ENCODE measurements around the gene BAIAP2. TPM values are rescaled to one million over a fixed set of nuclear protein-coding genes. Genes with fewer than 3 reads are reported as not detected.

The BAIAP2 gene
- total RNA-seq, 6 experiments from 2014 or later, result 30.8 to 47.4 (median 35.9) TPM

GRCh38 chr17:81003711-81004475, 31.1 kb upstream of the BAIAP2 start:
- H3K36me3 Mint-ChIP-seq (ENCODE audit: low read depth), result no peaks in the 10 kb centered on the region
- no peak overlapping the region for H3K27ac Mint-ChIP-seq
- TF ChIP-seq, protein P1, sequence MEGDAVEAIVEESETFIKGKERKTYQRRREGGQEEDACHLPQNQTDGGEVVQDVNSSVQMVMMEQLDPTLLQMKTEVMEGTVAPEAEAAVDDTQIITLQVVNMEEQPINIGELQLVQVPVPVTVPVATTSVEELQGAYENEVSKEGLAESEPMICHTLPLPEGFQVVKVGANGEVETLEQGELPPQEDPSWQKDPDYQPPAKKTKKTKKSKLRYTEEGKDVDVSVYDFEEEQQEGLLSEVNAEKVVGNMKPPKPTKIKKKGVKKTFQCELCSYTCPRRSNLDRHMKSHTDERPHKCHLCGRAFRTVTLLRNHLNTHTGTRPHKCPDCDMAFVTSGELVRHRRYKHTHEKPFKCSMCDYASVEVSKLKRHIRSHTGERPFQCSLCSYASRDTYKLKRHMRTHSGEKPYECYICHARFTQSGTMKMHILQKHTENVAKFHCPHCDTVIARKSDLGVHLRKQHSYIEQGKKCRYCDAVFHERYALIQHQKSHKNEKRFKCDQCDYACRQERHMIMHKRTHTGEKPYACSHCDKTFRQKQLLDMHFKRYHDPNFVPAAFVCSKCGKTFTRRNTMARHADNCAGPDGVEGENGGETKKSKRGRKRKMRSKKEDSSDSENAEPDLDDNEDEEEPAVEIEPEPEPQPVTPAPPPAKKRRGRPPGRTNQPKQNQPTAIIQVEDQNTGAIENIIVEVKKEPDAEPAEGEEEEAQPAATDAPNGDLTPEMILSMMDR (IDR thresholded peaks at IDR 0.05), result no peak
- no peak for DNase-seq
- H3K9me3 Mint-ChIP-seq, result no peaks in the 10 kb centered on the region
- 0 out of 2 replicates have a peak overlapping the region, but pooled peaks have one; percentile 28 for H3K4me3 Mint-ChIP-seq
- peaks cover 15% of the 10 kb centered on the region for H3K4me1 Mint-ChIP-seq (ENCODE audit: low read depth)
- H3K27me3 Mint-ChIP-seq (ENCODE audit: insufficient read depth), result peaks cover 36% of the 10 kb centered on the region

GRCh38 chr17:81006891-81007290, 28.1 kb upstream of the BAIAP2 start:
- Mint-ChIP-seq H3K4me1 (ENCODE audit: low read depth) (peaks cover 11% of the 10 kb centered on the region), H3K9me3 (peaks cover 14% of the 10 kb centered on the region), H3K27ac (no peak overlapping the region), H3K27me3 (ENCODE audit: insufficient read depth) (peaks cover 30% of the 10 kb centered on the region), H3K36me3 (ENCODE audit: low read depth) (peaks cover 11% of the 10 kb centered on the region), H3K4me3 (no peak overlapping the region)
- no peak for DNase-seq
- TF ChIP-seq, protein P1 (IDR thresholded peaks at IDR 0.05), result no peak

GRCh38 chr17:81008140-81008539, 26.8 kb upstream of the BAIAP2 start:
- Mint-ChIP-seq H3K4me1 (ENCODE audit: low read depth) (peaks cover 8% of the 10 kb centered on the region), H3K9me3 (peaks cover 17% of the 10 kb centered on the region), H3K27ac (no peak overlapping the region), H3K36me3 (ENCODE audit: low read depth) (peaks cover 14% of the 10 kb centered on the region), H3K4me3 (no peak overlapping the region), H3K27me3 (ENCODE audit: insufficient read depth) (peaks cover 20% of the 10 kb centered on the region)
- DNase-seq, result no peak
- TF ChIP-seq, protein P1 (IDR thresholded peaks at IDR 0.05), result no peak

DNA sequence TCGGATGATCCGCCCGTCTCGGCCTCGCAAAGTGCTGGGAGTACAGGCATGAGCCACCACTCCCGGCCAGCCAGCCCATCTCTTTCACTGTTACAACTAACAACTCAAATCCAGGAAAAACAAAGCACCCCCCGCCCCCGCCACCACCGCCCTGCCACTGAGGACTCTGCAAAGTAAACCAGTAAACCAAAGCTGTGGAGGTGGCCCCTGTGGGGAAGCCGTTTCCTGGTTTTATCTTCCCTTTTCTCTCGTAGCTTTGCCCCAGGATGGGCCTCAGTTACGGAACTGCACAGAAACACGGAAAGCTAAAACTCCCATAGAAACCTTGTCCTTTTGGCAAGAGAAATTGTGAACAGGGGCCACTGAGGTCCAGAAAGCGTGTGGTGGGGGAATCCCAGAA, 25.8 kb upstream of the BAIAP2 start:
- Mint-ChIP-seq H3K9me3 (peaks cover 17% of the 10 kb centered on the region), H3K27me3 (ENCODE audit: insufficient read depth) (peaks cover 14% of the 10 kb centered on the region), H3K4me3 (no peak overlapping the region), H3K4me1 (ENCODE audit: low read depth) (peaks cover 8% of the 10 kb centered on the region), H3K36me3 (ENCODE audit: low read depth) (peaks cover 14% of the 10 kb centered on the region), H3K27ac (no peak overlapping the region)
- TF ChIP-seq, protein P1 (IDR thresholded peaks at IDR 0.05), result no peak
- no peak for DNase-seq

- TF ChIP-seq, protein P1 (IDR thresholded peaks at IDR 0.05), result no peak
- DNase-seq, result no peak
- peaks cover 5% of the 10 kb centered on the region; the same call in 1 of the 2 replicates for H3K27me3 Mint-ChIP-seq (ENCODE audit: insufficient read depth)
- no peak overlapping the region for H3K4me3 Mint-ChIP-seq
- H3K27ac Mint-ChIP-seq, result no peak overlapping the region; the same call in 1 of the 2 replicates
- peaks cover 24% of the 10 kb centered on the region for H3K9me3 Mint-ChIP-seq
- peaks cover 20% of the 10 kb centered on the region for H3K36me3 Mint-ChIP-seq (ENCODE audit: low read depth)
- H3K4me1 Mint-ChIP-seq (ENCODE audit: low read depth), result peaks cover 8% of the 10 kb centered on the region
Observed at GRCh38 chr17:81010935-81011334, 24.0 kb upstream of the BAIAP2 start.
